ENCODE data around the gene VPS4B. TPM values are rescaled to one million over a fixed set of nuclear protein-coding genes. Genes with fewer than 3 reads are reported as not detected.

VPS4B gene
- total and polyA plus RNA-seq, 2 of the 8 experiments (the other 6 are each of a cell fraction or from before 2014, with no cell fraction given): 7.2 to 45.3 TPM

DNA sequence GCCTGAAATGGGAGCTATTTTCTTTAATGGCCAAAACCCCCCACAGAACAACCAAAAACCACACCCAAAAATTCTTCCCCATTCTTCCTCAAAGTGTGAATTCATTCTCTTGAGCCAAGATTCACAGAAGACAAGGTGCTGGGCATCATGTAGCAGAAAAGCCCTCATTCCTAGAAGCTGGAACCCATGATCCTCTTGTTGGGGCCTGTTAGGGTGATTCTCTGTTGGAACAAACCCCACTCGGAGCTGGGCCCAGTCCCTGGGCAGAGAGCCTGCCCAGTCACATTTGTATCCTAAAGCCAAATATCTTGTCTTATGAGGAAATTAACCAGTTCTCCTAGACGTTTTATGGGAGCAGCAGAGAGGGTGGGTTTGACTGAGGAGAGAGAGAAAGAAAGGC lies 22.8 kb upstream of the VPS4B start:
- CTCF ChIA-PET (ENCODE audit: partially characterized antibody): interaction anchor here (0.7 to 1.6 kb wide), 4 partner anchors 8 to 94 kb away, joined by 3 to 7 read pairs (median 4); no protein-coding TSS in a partner anchor
- no peak for FAIRE-seq

More for the DNA sequence above, 22.8 kb upstream of the VPS4B start:
- no peak for TF ChIP-seq POLR2AphosphoS5 (IDR thresholded peaks at IDR 0.05; ENCODE audit: low read depth, low read length)
- TF ChIP-seq SIRT6 (IDR thresholded peaks at IDR 0.05; ENCODE audit: low read length): no peak
- TF ChIP-seq, protein P1, sequence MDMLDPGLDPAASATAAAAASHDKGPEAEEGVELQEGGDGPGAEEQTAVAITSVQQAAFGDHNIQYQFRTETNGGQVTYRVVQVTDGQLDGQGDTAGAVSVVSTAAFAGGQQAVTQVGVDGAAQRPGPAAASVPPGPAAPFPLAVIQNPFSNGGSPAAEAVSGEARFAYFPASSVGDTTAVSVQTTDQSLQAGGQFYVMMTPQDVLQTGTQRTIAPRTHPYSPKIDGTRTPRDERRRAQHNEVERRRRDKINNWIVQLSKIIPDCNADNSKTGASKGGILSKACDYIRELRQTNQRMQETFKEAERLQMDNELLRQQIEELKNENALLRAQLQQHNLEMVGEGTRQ (IDR thresholded peaks at IDR 0.05; ENCODE audit: low read length): no peak
- TF ChIP-seq TCF12 (IDR thresholded peaks at IDR 0.05; ENCODE audit: low read depth, low read length): no peak
- no peak for TF ChIP-seq BCL11A (IDR thresholded peaks at IDR 0.05; ENCODE audit: low read depth in 2 of 2, low read length in 2 of 2)
- TF ChIP-seq POLR2A (IDR thresholded peaks at IDR 0.05; ENCODE audit: control extremely low read depth in 1 of 2, low read depth in 2 of 2, low read length in 2 of 2): no peak
- H4K8ac ChIP-seq (ENCODE audit: extremely low read depth, insufficient read depth, low read length): no peak overlapping the region
- no peak overlapping the region for H2BK15ac ChIP-seq (ENCODE audit: low read length)
- no peak overlapping the region for H2BK5ac ChIP-seq (ENCODE audit: low read depth, low read length)
- H4K91ac ChIP-seq (replicated peaks; ENCODE audit: insufficient read length, low read length): no peak overlapping the region
- H3K14ac ChIP-seq (ENCODE audit: insufficient read length): no peak overlapping the region
- H3K4me1 ChIP-seq (replicated peaks in 1 of 4; ENCODE audit: control insufficient read depth in 3 of 4, insufficient read depth in 4 of 4, low read length in 3 of 4): no peaks in the 10 kb centered on the region
- H3K4me2 ChIP-seq (ENCODE audit: insufficient read depth in 1 of 2, low read depth in 2 of 2, low read length in 2 of 2): no peak overlapping the region
- H3K27me3 ChIP-seq (replicated peaks in 1 of 4; ENCODE audit: control insufficient read depth in 3 of 4, extremely low read depth in 1 of 4, insufficient read depth in 3 of 4, low read length in 3 of 4): no peaks in the 10 kb centered on the region
- H3K4me3 ChIP-seq (ENCODE audit: extremely low read depth in 1 of 4, insufficient read depth in 2 of 4, low read depth in 3 of 4, low read length in 4 of 4): no peak overlapping the region
- no peak overlapping the region for H2AK5ac ChIP-seq (ENCODE audit: low read depth, low read length)
- H3K23ac ChIP-seq (ENCODE audit: insufficient read length): no peak overlapping the region
- H2AFZ ChIP-seq (ENCODE audit: low read length): no peak overlapping the region
- H3K27ac ChIP-seq (ENCODE audit: low read depth, low read length): no peak overlapping the region
- no peak overlapping the region for H2BK12ac ChIP-seq (ENCODE audit: low read depth, low read length)
- 77% methylated on average over 2 of the region's 2 CpGs; no CpG with 5 or more reads in 1 of the 2 experiments for WGBS, 2 experiments (ENCODE audit: extremely low coverage in 1 of 2, insufficient coverage in 1 of 2, insufficient read length in 1 of 2, insufficient replicate concordance in 2 of 2, low coverage in 1 of 2, low lambda C conversion rate in 2 of 2, missing lambda C conversion rate in 1 of 2)
- H2BK20ac ChIP-seq (ENCODE audit: low read length): no peak overlapping the region
- H3K79me2 ChIP-seq (ENCODE audit: control insufficient read depth in 1 of 2, insufficient read depth in 2 of 2, low read length in 2 of 2): no peaks in the 10 kb centered on the region
- peaks cover 0 to 2% of the 10 kb centered on the region in 2 experiments for H4K20me1 ChIP-seq (replicated peaks in 1 of 2; ENCODE audit: control insufficient read depth in 1 of 2, insufficient read depth in 2 of 2, low read length in 2 of 2)
- no peak overlapping the region for H2BK120ac ChIP-seq (replicated peaks; ENCODE audit: low read depth, low read length)
- no peak overlapping the region for H3K9ac ChIP-seq (replicated peaks in 1 of 4; ENCODE audit: extremely low read depth in 1 of 4, low read depth in 3 of 4, low read length in 3 of 4)
- H3K79me1 ChIP-seq (ENCODE audit: low read depth, low read length): no peaks in the 10 kb centered on the region
- H4K5ac ChIP-seq (ENCODE audit: insufficient read length, low read depth, low read length): no peak overlapping the region
- no peaks in the 10 kb centered on the region for H3K9me3 ChIP-seq (ENCODE audit: insufficient read depth in 2 of 2, low read depth in 1 of 2, low read length in 1 of 2)
- no peaks in the 10 kb centered on the region for H3K23me2 ChIP-seq (ENCODE audit: low read depth, low read length)
- no peak for DNase-seq (ENCODE audit: low read depth in 1 of 2, low spot score in 2 of 2)
- H3K36me3 ChIP-seq (ENCODE audit: control insufficient read depth in 2 of 4, insufficient read depth in 4 of 4, low read length in 3 of 4): no peaks in the 10 kb centered on the region
- H3K18ac ChIP-seq (ENCODE audit: extremely low read depth, low read length): no peak overlapping the region
- H3K4ac ChIP-seq (replicated peaks; ENCODE audit: insufficient read length, low read depth, low read length): no peak overlapping the region
- H3K56ac ChIP-seq (replicated peaks; ENCODE audit: insufficient read length, low read depth, low read length): no peak overlapping the region
- POLR2A ChIA-PET (ENCODE audit: partially characterized antibody): interaction anchor here (0.6 kb wide), 1 partner anchor 93 kb away, joined by 3 read pairs; no protein-coding TSS in a partner anchor

Data from H1 (cell line).